Measurements from ENCODE around the gene OLA1.

DNA sequence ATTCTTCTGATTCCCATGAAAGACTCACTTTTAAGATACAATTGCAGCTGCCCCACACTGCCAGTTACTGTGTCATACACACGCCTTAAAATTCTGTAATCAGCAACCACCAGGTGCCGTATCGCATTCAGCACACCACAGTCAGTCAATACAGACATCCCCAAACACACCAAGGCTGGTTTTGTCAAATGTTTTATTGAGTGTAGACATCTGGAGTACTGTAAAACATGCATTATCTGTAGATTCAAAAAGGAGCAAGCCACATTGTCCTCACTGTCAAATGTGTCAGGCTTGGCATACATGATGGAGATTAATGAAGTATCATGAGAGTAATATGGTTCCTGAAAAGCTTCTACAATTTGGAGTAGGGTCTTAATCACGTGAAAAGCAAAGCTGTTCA is 173.5 kb downstream of the OLA1 start:
- TF ChIP-seq, protein P1, sequence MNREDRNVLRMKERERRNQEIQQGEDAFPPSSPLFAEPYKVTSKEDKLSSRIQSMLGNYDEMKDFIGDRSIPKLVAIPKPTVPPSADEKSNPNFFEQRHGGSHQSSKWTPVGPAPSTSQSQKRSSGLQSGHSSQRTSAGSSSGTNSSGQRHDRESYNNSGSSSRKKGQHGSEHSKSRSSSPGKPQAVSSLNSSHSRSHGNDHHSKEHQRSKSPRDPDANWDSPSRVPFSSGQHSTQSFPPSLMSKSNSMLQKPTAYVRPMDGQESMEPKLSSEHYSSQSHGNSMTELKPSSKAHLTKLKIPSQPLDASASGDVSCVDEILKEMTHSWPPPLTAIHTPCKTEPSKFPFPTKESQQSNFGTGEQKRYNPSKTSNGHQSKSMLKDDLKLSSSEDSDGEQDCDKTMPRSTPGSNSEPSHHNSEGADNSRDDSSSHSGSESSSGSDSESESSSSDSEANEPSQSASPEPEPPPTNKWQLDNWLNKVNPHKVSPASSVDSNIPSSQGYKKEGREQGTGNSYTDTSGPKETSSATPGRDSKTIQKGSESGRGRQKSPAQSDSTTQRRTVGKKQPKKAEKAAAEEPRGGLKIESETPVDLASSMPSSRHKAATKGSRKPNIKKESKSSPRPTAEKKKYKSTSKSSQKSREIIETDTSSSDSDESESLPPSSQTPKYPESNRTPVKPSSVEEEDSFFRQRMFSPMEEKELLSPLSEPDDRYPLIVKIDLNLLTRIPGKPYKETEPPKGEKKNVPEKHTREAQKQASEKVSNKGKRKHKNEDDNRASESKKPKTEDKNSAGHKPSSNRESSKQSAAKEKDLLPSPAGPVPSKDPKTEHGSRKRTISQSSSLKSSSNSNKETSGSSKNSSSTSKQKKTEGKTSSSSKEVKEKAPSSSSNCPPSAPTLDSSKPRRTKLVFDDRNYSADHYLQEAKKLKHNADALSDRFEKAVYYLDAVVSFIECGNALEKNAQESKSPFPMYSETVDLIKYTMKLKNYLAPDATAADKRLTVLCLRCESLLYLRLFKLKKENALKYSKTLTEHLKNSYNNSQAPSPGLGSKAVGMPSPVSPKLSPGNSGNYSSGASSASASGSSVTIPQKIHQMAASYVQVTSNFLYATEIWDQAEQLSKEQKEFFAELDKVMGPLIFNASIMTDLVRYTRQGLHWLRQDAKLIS (CRISPR knock-in tag; IDR thresholded peaks at IDR 0.05; ENCODE audit: borderline replicate concordance), result no peak
- TF ChIP-seq, protein P2, sequence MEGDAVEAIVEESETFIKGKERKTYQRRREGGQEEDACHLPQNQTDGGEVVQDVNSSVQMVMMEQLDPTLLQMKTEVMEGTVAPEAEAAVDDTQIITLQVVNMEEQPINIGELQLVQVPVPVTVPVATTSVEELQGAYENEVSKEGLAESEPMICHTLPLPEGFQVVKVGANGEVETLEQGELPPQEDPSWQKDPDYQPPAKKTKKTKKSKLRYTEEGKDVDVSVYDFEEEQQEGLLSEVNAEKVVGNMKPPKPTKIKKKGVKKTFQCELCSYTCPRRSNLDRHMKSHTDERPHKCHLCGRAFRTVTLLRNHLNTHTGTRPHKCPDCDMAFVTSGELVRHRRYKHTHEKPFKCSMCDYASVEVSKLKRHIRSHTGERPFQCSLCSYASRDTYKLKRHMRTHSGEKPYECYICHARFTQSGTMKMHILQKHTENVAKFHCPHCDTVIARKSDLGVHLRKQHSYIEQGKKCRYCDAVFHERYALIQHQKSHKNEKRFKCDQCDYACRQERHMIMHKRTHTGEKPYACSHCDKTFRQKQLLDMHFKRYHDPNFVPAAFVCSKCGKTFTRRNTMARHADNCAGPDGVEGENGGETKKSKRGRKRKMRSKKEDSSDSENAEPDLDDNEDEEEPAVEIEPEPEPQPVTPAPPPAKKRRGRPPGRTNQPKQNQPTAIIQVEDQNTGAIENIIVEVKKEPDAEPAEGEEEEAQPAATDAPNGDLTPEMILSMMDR (IDR thresholded peaks at IDR 0.05), result no peak
- TF ChIP-seq CREB1 (CRISPR knock-in tag; IDR thresholded peaks at IDR 0.05) (no peak), ATF1 (CRISPR knock-in tag; IDR thresholded peaks at IDR 0.05) (no peak), ZNF263 (CRISPR knock-in tag; IDR thresholded peaks at IDR 0.05; ENCODE audit: low read depth) (no peak)
- TF ChIP-seq, protein P3, sequence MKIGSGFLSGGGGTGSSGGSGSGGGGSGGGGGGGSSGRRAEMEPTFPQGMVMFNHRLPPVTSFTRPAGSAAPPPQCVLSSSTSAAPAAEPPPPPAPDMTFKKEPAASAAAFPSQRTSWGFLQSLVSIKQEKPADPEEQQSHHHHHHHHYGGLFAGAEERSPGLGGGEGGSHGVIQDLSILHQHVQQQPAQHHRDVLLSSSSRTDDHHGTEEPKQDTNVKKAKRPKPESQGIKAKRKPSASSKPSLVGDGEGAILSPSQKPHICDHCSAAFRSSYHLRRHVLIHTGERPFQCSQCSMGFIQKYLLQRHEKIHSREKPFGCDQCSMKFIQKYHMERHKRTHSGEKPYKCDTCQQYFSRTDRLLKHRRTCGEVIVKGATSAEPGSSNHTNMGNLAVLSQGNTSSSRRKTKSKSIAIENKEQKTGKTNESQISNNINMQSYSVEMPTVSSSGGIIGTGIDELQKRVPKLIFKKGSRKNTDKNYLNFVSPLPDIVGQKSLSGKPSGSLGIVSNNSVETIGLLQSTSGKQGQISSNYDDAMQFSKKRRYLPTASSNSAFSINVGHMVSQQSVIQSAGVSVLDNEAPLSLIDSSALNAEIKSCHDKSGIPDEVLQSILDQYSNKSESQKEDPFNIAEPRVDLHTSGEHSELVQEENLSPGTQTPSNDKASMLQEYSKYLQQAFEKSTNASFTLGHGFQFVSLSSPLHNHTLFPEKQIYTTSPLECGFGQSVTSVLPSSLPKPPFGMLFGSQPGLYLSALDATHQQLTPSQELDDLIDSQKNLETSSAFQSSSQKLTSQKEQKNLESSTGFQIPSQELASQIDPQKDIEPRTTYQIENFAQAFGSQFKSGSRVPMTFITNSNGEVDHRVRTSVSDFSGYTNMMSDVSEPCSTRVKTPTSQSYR (CRISPR knock-in tag; IDR thresholded peaks at IDR 0.05), result no peak
- TF ChIP-seq, protein P4, sequence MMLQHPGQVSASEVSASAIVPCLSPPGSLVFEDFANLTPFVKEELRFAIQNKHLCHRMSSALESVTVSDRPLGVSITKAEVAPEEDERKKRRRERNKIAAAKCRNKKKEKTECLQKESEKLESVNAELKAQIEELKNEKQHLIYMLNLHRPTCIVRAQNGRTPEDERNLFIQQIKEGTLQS (CRISPR knock-in tag; conservative IDR thresholded peaks at IDR 0.05), result no peak
- TF ChIP-seq, protein P5, sequence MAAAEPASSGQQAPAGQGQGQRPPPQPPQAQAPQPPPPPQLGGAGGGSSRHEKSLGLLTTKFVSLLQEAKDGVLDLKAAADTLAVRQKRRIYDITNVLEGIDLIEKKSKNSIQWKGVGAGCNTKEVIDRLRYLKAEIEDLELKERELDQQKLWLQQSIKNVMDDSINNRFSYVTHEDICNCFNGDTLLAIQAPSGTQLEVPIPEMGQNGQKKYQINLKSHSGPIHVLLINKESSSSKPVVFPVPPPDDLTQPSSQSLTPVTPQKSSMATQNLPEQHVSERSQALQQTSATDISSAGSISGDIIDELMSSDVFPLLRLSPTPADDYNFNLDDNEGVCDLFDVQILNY (CRISPR knock-in tag; IDR thresholded peaks at IDR 0.05), result no peak

Data from WTC11 (cell line).